ENCODE results near the gene RPRD1A. TPM values are rescaled to one million over a fixed set of nuclear protein-coding genes. Genes with fewer than 3 reads are reported as not detected.

Gene RPRD1A
- total and polyA plus RNA-seq, 9 of the 15 experiments (the other 6 are each of a cell fraction or from before 2014, with no cell fraction given), result 30.2 to 142 (median 66.0) TPM

GRCh38 chr18:36041146-36041545 is 26.2 kb downstream of the RPRD1A start:
- H3K27me3 ChIP-seq (ENCODE audit: control insufficient read depth in 2 of 2, insufficient read depth in 2 of 2, low read length in 2 of 2), result no peaks in the 10 kb centered on the region
- no peaks in the 10 kb centered on the region; a peak in 2 of 5 replicates for H3K4me1 ChIP-seq (replicated peaks in 1 of 2; ENCODE audit: control insufficient read depth in 2 of 2, insufficient read depth in 2 of 2, low read length in 2 of 2)
- ATAC-seq (no peak), FAIRE-seq (no peak), DNase-seq (ENCODE audit: extremely low read depth in 1 of 4, low spot score in 3 of 4) (no peak)
- no peak overlapping the region for H3K4me3 ChIP-seq
- peaks cover 98% of the 10 kb centered on the region for H3K79me2 ChIP-seq (ENCODE audit: control insufficient read depth, insufficient read depth, low read length)
- TF ChIP-seq PHB (CRISPR knock-in tag; IDR thresholded peaks at IDR 0.05), result no peak
- no peak for TF ChIP-seq HNRNPL (IDR thresholded peaks at IDR 0.05; ENCODE audit: low read depth, low read length)
- H3K9me3 ChIP-seq (replicated peaks; ENCODE audit: control insufficient read depth, insufficient read depth, low read depth, low read length), result peaks cover 20% of the 10 kb centered on the region
- H2AFZ ChIP-seq (ENCODE audit: low read depth, low read length), result no peak overlapping the region
- 0 out of 2 replicates have a peak, but pooled peaks cover under 1% of the 10 kb centered on the region for H4K20me1 ChIP-seq (replicated peaks; ENCODE audit: control insufficient read depth, insufficient read depth, low read length)
- POLR2A ChIA-PET, result interaction anchor here (0.5 kb wide), 1 partner anchor 33 kb away, joined by 3 read pairs; no protein-coding TSS in a partner anchor
- intact Hi-C loops (cut with micrococcal nuclease), result no loop called here
- no TSS peak for BruUV-seq (replicated peaks)
- no peak overlapping the region for H3K4me2 ChIP-seq (ENCODE audit: insufficient read depth, low read length)
- no peak overlapping the region for H3K27ac ChIP-seq (ENCODE audit: extremely low read depth, low read depth, low read length)
- peaks cover 27% of the 10 kb centered on the region for H3K36me3 ChIP-seq (ENCODE audit: control insufficient read depth, insufficient read depth, low read length)
- no peaks in the 10 kb centered on the region for H3K9me1 ChIP-seq (ENCODE audit: control insufficient read depth, insufficient read depth, low read length)
- in situ Hi-C loops (cut with MboI), result no loop called here
- no peak overlapping the region for H3K9ac ChIP-seq (ENCODE audit: insufficient read depth in 1 of 2, low read depth in 2 of 2, low read length in 2 of 2)
- WGBS (ENCODE audit: insufficient coverage, low coverage, missing lambda C conversion rate), result 63% methylated on average over 3 of the region's 3 CpGs
- CTCF ChIA-PET (ENCODE audit: low intra/inter-chr PET ratio), result no interaction called here

DNA sequence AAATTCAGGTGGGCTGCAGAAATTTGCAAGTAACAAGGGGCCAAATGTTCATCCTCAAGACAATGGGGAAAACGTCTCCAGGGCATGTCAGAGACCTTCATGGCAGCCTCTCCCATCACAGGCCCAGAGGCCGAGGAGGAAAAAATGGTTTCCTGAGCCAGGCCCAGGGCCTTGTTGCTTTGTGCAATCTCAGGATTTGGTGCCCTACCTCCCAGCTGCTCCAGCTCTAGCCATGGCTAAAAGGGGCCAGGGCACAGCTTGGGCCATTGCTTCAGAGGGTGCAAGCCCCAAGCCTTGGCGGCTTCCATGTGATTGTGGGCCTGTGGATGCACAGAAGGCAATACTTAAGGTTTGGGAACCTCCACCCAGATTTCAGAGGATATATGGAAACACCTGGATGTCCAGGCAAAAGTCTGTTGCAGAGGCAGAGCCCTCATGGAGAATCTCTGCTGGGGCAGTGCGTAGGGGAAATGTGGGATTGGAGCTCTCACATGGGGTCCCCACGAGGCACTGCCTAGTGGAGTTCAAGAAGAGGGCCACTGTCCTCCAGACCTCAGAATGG is 29.2 kb downstream of the RPRD1A start:
- H3K4me2 ChIP-seq (ENCODE audit: insufficient read depth, low read length), result no peak overlapping the region
- no peaks in the 10 kb centered on the region for H3K27me3 ChIP-seq (ENCODE audit: control insufficient read depth in 2 of 2, insufficient read depth in 2 of 2, low read length in 2 of 2)
- in situ Hi-C loops (cut with MboI) (no loop called here), intact Hi-C loops (cut with micrococcal nuclease) (no loop called here)
- H3K36me3 ChIP-seq (ENCODE audit: control insufficient read depth, insufficient read depth, low read length), result peaks cover 37% of the 10 kb centered on the region
- no peak for ATAC-seq
- 98% methylated on average over 5 of the region's 5 CpGs for WGBS (ENCODE audit: insufficient coverage, low coverage, missing lambda C conversion rate)
- ChIA-PET POLR2A (interaction anchor here (0.6 kb wide), 1 partner anchor 1131 kb away, joined by 3 read pairs; no protein-coding TSS in a partner anchor), CTCF (ENCODE audit: low intra/inter-chr PET ratio) (no interaction called here)
- H4K20me1 ChIP-seq (replicated peaks; ENCODE audit: control insufficient read depth, insufficient read depth, low read length), result no peaks in the 10 kb centered on the region
- no peak overlapping the region for H3K27ac ChIP-seq (ENCODE audit: extremely low read depth, low read depth, low read length)
- peaks cover 20% of the 10 kb centered on the region for H3K9me3 ChIP-seq (replicated peaks; ENCODE audit: control insufficient read depth, insufficient read depth, low read depth, low read length)
- no peak overlapping the region for H3K9ac ChIP-seq (ENCODE audit: insufficient read depth in 1 of 2, low read depth in 2 of 2, low read length in 2 of 2)
- no peak for FAIRE-seq
- no TSS peak for BruUV-seq (replicated peaks)
- no peak for DNase-seq (ENCODE audit: extremely low read depth in 1 of 4, low spot score in 3 of 4)
- H3K79me2 ChIP-seq (ENCODE audit: control insufficient read depth, insufficient read depth, low read length), result peaks cover 98% of the 10 kb centered on the region
- no peak overlapping the region for H2AFZ ChIP-seq (ENCODE audit: low read depth, low read length)
- no peak overlapping the region for H3K4me3 ChIP-seq
- H3K9me1 ChIP-seq (ENCODE audit: control insufficient read depth, insufficient read depth, low read length), result no peaks in the 10 kb centered on the region
- TF ChIP-seq CEBPZ (IDR thresholded peaks at IDR 0.05; ENCODE audit: borderline replicate concordance, low read depth, low read length) (peak; percentile 74; the same call in 1 of the 2 replicates), TRIM28 (IDR thresholded peaks at IDR 0.05) (0 out of 2 replicates have a peak, but pooled peaks have one; percentile 46), GABPB2 (CRISPR knock-in tag; conservative IDR thresholded peaks at IDR 0.05) (no peak), THRAP3 (IDR thresholded peaks at IDR 0.05; ENCODE audit: borderline replicate concordance) (no peak), ZFP36 (IDR thresholded peaks at IDR 0.05; ENCODE audit: low read depth, low read length, partially characterized antibody) (peak; percentile 91), TRIM24 (IDR thresholded peaks at IDR 0.05) (0 out of 4 replicates have a peak, but pooled peaks of 1 of the 2 experiments have one; percentile 18), CBX5 (IDR thresholded peaks at IDR 0.05; ENCODE audit: borderline replicate concordance, low read depth) (peak; percentile 66; the same call in 1 of the 2 replicates), BHLHE40 (IDR thresholded peaks at IDR 0.05; ENCODE audit: low read length) (no peak), CBX3 (IDR thresholded peaks at IDR 0.05; ENCODE audit: borderline replicate concordance in 1 of 2, low read length in 2 of 2) (peak in 1 of 2 experiments; percentile 41; a peak in 1 of 3 replicates)
- TF ChIP-seq, protein P1, sequence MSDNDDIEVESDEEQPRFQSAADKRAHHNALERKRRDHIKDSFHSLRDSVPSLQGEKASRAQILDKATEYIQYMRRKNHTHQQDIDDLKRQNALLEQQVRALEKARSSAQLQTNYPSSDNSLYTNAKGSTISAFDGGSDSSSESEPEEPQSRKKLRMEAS (CRISPR knock-in tag; IDR thresholded peaks at IDR 0.05), result no peak
- no peaks in the 10 kb centered on the region; a peak in 2 of 5 replicates for H3K4me1 ChIP-seq (replicated peaks in 1 of 2; ENCODE audit: control insufficient read depth in 2 of 2, insufficient read depth in 2 of 2, low read length in 2 of 2)
